Activated CD8-positive, alpha-beta memory T cell treated with anti-CD3 and anti-CD28 coated beads, Interleukin-2, amount 50 U/mL, for 24 hours (primary cell): ENCODE data around the gene ANO2.

Experiments
- DNase-seq: peaks from one replicate; pipeline ENCODE4 v3.0.0-alpha.2; 2020; ENCODE audit errors: extremely low read depth

Gene ANO2

DNA sequence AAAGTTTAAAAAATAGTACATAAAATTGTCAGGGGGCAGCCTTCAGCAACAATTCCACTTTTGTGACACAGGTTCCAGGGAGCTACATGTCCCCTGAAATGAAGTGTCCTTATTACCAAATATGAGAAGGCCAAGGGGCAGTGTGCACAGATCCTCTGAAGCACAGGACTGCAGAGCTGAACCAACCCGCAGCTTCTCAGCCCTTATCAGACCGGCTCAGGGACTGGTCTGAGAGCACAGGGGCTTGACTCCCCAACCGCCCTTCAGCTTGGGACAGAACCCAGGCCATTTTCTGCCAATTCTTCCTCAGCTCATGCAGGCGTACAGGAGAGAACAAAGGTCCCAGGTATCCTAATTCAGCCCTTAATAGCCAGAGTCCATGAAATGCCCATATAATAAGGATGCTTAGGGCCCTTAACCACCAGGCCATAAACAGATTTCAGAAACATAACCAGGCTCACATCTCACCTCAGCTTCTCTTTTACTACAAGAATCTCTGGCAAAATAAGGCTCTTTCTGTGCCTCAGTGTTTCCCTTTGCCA, 221.3 kb downstream of the ANO2 start:
- no peak for DNase-seq

DNA sequence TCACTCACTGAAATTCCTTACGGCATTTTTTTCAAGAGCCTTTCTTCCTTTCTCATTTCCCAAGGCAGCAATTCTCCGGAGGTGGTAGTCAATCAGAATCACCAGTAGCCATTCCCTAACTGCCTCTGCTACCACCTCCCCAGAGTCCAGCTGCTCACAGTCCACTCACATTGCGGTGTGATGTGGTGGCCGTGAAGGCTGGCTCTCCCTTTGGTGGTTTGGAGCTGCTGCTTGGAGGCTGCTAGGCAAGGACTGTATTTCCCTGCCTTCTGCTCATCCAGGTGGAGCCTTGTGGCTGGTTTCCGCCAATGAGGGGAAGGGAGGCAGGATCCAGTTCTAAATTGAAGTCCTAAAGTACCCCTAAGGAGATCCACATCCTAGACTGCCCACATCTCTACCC, 222.0 kb downstream of the ANO2 start:
- DNase-seq: no peak

DNA sequence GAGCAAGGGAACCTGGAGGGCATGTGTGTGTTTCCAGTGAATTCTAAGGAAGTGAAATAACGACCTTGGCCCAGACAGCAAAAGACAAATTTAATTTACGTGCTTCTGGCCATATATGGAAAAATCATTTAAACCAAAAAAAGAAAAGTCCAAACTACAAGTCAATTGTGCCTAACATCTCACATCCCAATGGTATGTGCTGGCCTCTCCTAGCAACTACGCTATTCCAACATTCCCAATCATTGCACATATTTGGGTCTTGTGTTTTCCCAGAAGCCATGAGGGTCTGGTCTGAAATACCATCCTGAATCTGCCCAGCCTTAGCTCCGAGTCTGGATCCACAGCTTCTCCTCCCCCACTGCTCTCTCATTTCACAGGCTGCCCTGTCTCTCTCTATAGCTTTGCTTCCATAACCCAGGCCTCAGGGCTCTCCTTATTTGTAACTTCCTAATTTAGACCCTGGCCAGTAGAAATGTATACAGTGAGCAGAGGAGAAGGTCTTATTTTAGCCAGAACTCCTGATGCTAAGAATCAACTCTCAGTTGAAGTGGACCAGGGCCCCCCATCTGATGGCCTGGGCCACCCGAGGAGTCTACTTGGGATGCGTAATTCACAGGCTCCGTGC, 224.6 kb downstream of the ANO2 start:
- no peak for DNase-seq

DNA sequence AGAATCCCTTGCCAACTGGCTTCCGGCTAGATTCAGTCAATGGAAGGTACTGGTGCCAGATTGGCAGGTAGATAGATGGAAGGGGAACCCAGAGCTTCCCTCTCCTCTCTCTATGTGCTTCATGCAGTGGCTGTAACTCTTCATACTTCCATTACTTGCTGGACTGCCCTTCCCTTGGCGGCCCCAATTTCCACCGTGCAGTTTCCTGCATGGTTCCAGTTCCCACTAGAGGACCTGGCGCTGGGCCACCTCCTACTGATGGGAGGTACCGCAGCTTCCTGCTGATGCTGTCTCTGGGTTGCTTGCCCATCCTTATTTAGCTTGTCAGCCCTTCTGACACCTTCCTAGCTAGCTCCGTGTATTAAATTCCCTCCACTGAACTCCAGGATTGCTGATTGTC, 226.4 kb downstream of the ANO2 start:
- DNase-seq: no peak

DNA sequence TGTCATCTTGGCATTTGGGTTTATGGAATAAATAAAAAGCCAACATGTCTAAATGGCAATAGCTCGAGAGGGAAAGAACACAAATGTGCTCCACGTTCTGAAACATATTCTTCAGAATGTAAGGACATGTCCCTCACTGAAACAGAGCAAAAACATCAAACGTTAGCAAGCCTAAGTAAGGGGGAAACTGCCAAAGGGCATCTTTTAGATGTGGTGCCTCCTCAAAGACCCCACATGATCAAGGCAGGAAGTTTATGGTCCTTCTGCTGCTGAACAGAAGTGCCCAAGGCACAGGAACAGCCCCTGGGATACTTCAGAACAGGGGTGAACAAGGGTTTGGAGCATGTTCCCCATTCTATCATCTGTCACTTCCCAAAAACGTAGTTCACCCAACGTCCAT, 227.0 kb downstream of the ANO2 start:
- no peak for DNase-seq

DNA sequence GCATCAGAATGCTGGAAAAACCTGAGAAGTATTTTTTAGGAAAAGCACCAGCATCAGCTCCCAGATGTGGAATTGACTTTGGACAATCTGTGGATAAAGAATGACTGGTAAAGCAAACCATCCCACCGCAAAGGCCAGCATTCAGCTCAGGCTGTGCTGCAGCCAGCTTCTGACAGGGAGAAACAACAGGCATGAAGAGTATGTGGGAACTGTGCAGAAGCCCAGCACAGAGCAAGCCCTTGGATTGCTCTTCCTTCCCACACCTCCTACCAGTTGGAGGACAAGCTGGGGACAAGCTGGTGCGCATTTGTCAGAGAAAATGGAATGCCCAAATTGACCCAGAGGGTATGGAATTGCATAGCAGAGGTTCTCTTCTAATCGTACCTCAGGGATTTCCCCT, 228.1 kb downstream of the ANO2 start:
- DNase-seq: no peak

DNA sequence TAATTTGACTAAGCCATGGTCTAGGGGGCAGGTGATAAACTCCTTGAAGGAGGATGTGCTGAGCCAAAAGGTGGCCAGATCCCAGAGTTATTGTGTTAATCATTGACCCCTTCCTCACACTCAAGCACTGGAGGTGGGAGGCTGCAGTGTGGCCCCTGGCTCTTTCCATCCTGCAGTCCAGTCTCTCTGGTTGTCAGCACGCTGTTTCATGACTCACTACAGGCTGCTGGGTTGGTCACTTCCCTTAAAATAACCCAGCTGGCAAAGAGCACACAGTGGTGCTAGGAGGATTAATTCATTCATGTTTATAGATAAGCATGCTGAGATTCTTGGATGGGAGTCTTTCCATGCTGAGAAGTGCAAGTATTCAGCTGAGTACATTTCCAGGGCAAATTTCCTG, 228.9 kb downstream of the ANO2 start:
- DNase-seq: no peak

DNA sequence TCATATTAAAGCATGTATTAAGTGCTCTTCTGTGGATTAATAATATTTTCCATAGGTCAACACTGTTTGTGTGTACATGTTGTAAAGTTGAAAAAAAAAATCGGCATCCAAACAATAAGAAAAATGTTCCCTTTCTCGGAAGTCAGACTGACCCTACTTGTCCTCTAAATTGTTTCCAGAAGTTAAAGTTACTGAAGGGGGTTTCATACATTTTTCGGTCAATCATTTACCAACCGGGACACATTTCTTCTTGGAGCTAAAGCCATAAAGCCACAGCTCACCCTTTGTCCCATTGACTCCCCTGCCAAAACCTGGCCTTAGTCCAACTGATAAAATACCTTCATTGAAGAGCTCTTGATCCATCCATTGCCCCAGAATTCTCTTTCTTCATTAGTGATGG, 230.0 kb downstream of the ANO2 start:
- DNase-seq: no peak

DNA sequence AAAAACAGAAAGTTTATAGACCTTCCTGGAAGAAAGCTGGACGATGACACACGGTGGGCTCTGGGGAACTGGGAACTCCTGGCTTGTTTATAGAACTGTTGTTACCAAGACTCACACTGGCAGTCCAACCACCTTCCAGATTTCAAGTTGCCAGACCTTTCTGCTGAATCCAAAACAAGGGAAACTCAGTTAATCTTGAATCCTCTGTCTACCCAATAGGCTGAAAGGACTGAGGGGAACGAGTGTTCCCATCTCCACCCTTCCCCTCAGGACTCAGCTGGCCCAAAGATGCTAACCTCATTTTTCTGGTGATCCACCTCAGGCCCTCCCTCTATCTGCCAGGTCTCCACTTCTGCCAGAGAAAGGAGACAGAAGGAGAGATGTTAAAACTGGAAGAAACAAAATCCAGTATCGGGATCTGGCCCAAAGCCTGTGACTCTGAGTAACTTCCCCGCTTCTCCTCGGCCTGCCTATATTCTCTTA, 231.4 kb downstream of the ANO2 start:
- no peak for DNase-seq

DNA sequence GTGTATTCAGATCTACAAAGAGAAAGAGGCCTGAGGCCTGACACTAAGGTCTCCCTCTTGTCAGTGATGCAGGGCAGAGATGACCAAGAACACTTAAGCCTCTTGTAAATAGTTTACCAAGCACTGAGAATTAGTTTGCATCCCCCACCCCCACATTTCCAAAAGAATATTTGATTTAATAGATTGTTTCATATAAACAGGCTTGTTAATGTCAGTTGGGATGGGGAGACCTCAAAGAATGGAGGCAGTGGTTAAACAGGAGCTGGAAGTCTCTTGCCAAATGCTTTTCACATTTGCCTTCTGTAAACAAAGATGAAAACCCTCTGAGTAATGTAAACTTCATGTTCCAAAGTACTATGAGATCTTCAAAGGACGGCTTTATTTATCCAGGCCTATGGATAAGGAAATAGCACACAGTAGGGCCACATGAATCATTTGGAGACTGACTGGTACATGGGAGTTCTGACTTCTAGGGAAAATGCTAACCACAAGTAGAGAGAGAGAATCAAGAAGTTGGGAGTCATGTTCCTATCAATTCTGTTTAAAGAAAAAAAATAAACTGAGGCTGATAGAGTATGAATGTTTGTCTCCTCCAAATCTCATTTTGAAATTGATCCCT, 234.7 kb downstream of the ANO2 start:
- no peak for DNase-seq

DNA sequence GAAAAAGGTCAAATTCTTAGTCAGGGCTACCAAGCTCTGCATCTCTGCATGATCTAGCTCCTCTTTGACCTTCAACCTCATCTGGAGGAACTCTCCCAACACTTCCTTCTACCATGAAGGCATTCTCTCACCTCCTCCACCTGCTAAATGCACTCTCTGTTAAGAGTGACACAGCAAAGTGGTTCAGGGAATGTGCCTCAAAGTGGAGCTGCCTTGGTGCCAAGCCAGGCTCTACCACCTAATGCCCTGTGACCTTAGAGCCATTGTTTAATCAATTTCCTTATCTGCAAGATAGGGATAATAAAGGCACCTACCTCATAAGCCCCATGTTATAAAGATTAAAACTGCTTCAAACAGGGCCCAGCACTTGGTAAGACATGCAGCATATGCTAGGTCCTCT, 236.7 kb downstream of the ANO2 start:
- no peak for DNase-seq

DNA sequence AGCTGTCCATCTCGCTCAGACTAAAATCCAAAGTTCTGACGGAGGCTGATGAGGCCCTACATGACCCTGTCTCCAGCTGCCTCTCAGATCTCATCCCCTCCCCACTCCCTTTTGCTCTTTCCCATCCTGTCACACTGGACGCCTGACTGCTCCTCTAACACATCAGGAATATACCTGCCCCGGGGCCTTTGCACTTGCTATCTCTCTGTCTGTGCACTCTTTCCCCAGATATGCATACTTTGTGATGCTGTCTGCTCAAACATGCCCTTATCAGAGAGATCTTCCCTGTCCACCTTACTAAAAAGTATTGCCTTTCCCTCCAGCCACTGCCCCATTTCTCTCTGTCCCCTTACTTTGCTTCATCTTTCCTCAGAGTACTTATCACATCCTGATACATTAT, 238.8 kb downstream of the ANO2 start:
- DNase-seq: no peak

DNA sequence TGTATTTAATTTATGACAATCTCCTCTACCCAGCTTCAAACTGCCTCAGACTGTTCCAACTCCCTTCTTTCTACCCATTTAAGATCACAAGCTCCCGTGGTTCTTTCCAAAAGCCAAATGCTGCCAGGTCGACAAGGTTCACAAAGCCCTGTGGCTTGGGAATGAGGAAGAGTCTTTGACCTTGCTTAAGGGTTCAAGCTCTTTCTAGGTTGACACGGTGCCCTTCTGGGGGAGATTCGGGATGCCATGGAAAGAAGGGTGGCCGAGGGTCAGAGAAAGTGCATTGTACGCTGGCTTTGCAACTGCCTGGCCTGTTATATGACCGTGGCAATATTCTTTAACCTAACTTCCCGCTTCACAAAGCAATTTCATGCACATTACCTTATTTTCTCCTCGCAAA, 239.3 kb downstream of the ANO2 start:
- DNase-seq: no peak

DNA sequence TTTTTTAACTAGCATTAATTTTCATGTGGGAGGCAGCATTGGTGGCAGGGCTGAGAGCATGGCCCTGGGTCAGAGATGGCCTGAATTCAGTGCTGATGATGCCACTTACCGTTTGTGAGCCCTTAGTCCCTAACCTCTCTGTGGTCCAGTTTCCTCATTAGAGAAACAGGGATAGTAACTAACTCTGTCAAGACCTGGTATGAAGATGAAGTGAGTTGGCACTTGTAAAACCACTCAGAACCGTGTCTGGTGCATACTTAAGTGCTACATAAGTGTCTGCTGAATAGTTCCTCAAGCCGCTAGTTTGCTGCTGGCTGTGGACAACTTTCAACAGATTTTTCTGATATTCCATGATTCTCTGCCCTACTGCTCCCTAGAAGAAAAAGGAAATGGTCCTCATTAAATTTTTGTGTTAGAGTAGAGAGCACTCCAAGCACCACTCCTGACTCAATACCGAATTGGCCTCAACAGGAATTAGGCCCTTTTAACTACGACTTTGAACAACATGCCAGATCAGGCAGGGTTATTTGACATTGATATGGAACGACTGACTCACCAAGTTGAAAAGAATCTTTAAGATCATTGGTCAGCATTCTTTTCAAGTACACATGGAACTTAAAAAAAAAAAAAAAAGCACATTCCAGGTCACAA, 250.2 kb downstream of the ANO2 start:
- DNase-seq: no peak

DNA sequence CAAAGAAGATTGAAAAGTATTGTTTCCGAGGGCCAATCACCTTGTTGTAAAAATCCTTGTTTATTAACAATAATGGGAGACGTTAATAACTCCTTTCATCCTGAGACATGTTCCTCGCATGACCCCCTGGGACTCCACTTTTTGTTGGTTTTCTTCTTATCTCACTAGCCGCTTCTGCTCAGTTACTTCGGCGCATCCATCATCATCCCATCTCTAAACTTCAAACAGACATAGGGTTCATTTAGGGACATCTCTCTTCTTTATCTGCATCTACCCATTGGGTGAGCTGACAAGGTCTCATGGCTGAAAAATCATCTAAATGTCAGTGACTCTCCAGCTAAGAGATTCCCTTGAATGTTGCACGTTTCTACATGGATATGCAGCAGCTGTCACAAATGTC, 252.2 kb downstream of the ANO2 start:
- DNase-seq: no peak

DNA sequence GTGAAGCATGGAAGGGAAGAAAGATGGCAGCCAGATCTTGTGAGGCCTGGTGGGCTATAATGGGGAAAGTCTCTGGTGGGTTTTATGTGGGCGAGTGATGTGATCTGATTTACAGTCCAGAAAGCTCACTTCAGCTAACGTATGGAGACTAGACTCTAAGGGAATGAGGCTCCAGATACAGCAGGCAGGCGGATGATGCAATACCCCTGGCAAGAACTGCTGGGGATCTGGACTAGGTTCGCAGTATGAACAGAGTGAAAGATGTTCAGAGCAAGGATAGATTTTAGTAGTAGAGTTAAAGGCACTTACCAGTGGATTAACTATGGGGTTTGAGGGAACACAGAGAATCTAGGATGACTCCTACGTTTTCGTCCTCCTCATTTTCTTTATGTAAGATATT, 253.1 kb downstream of the ANO2 start:
- DNase-seq: no peak

DNA sequence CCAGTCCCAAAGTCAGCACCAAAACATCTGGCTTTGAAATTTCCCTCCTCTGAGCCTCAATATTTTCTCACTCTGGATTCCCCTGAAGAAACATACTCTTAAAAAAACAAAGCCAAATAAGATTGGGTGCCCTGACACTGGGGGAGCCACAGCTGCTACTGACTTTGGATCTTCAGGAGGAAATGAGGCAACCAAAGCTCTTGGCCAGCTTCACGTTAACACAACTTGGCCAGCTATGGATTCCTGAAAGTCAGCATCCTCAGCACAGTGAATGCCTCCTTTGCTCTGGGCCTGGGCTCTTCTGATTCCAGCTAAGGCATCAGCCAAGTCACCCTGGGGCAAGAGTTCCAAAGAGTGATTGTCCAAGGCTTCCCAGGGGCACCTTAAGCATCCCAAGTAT, 254.8 kb downstream of the ANO2 start:
- DNase-seq: no peak

DNA sequence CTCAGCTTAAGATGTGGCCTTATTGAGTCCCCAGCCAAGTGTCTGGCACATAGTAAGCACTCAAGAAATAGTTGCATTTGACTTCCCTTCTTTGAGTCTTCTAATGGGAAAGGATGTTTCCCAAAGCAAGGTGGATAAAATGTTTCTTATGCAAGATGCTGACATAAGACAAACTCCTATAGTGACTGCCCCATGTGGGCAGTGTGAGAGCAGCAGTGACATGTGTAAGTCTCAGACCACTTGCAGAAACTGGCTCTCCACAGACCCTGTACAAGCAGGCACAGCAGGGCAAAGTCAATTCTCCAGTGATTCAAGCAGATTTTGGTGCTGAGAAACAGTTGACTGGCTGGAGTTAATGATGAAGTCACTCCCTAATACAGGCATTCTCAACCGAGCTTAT, 255.3 kb downstream of the ANO2 start:
- no peak for DNase-seq

DNA sequence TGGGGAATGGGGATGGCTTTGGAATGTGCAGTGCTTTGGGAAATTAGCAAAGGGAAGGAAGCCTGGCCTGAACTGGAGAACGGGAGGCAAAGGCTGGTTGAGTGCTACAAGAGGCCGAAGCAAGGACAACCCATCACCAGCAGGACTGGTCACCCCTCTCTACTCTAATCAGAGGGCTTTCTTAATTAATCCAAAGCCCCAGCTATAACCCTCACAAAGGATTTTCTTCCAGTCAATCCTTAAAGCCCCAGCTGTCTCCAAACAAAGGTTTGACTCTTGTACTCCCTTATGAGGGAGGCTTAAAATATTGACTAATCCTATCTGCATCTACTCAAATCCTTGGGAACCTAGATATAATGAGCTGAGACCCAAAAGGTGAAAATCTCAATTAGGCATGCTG, 256.8 kb downstream of the ANO2 start:
- no peak for DNase-seq

DNA sequence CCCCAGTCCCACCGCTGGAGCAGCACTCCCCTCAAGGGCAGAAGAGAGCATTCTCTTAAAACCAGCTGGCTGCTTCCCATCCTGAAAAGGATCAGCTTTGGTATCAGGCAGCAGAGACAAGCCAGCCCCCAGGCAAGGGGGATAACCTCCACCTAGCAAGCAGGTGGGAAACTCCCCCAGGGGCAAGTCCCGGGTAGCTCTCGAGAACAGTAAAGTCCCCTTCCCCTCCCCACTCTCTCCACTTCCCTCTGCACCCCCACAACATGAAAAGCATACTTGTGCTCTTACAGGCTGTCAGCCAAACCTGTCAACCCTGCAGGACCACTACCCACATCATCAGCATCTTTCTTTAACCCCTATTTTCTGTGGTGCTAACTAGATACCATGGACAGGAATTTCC, 259.1 kb downstream of the ANO2 start:
- DNase-seq: no peak

DNA sequence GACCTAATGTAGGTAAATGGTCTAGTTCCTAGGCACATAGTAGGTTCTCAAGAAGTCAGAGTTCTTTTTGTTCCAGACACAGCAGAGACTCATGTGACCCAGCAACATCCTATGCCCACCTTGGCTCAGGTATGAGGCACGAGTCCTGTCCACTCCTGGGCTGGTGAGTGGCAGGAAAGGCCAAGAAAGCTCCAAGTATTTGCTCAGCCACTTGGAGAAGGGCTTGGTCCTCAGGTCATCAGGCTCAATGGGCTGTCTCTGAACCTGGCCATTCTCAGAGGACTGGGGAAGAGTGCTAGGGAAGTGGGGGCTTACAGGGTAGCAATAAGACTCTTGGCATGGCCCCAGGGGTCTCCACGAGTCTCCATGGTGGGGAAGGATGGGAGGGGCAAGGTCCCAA, 260.1 kb downstream of the ANO2 start:
- no peak for DNase-seq

DNA sequence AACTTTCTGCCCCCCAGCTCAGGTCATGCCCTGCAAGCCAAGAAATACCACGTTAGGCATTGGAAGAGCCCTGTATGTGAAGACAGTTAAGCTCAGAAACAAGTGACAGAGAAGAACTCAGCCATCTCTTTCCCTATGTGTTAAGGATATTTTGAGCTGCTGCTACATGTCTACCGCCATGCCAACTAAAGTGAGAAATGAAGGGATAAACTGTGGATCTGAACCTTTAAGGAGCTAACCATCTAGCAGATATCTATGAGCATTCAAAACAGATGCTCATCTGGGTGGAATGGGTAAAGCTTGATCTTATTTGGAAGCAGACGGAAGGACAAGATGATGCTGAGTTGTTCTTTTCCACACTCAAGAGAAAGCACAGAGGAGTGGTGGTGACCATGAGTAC, 262.5 kb downstream of the ANO2 start:
- DNase-seq: no peak

DNA sequence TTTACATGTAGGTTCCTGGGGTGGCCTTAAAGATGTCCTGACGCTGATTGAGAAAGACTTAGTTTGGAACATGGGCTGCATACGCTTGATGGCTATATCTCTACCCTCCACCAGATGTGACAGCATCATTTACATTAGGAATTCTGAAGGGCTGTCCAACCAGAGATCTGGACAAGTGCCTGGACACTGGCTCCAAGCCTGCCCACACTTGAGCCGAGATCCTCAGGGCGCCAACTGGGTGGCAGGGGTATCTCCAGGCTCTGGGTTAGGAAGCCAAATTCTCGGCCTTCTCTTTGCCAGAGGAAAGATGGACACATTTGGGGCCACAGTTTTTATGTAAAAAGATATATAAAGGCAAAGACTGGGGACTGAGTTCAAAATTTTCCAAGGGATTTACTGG, 266.9 kb downstream of the ANO2 start:
- DNase-seq: no peak
